ENCODE data around the gene MALRD1.

MALRD1 gene

GRCh38 chr10:19048489-19048888 is at the start of gene MALRD1:
TSS of gene MALRD1 (plus strand) at chr10:19048801. CDS start at chr10:19048939, 138 bp downstream.
- no peak for DNase-seq (ENCODE audit: low read depth in 2 of 2)

- DNase-seq (ENCODE audit: low read depth in 2 of 2), result no peak
Measured at GRCh38 chr10:19003341-19003740, 45.3 kb upstream of the MALRD1 start.

- no peak for DNase-seq (ENCODE audit: low read depth in 2 of 2)
Measured at GRCh38 chr10:19012111-19012510, 36.5 kb upstream of the MALRD1 start.

DNA sequence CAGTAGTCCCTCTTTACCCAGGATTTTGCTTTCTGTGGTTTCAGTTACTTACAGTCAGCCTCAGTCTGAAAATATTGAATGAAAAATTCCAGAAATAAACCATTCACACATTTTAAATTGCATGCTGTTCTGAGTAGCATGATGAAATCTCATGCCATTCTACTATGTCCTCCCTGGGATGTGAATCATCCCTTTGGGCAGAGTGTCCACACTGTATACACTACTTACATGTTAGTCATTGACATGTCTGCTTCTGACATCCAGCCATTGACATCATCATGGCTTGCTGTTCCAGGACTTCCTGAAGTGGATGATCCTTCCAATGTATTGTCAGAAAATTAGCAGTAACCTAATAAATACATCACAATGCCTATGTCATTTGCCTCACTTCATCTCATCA is 34.6 kb upstream of the MALRD1 start:
- DNase-seq (ENCODE audit: low read depth in 2 of 2), result no peak

GRCh38 chr10:19014498-19014897 is 34.1 kb upstream of the MALRD1 start:
- DNase-seq (ENCODE audit: low read depth in 2 of 2), result no peak

GRCh38 chr10:19017116-19017890 is 31.3 kb upstream of the MALRD1 start:
- no peak for DNase-seq (ENCODE audit: low read depth in 2 of 2)

DNA sequence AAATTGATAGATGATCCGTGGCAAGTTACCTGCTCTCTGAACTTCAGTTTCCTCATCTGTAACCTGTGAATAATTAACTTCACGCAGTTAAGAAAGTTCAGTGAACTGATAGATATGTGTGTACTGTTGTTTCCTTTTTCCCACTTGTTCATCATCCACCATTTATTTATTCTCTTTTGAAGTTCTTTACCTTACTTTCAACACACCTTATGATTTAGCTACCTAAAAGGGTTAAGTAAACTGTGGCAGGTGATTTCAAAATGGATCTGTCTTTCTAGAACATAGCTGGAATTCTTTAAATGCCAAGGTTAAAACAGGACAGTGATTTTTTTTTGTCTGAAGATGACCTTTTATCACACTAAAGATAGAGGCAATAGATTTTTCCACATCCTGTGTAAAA is 27.4 kb upstream of the MALRD1 start:
- DNase-seq (ENCODE audit: low read depth in 2 of 2), result no peak

DNA sequence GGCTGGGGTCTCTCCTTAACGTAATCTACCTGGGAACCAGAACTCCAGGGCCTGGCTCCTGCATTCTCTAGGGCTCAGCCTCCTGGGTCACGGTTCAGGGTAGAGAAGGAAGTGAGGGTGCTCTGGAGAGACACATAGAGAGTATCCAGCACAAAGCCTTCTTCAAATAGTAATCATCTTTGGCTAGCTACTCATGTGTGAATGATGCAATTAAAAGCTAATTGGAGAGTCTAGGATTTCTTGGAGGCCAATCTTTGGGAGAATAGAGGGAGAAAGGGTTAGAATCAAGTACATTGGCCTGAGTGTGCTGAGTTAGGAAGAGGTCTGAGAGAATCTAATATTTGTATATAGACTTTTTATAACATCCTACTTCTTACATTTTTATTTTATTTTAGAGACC is 24.0 kb upstream of the MALRD1 start:
- no peak for DNase-seq (ENCODE audit: low read depth in 2 of 2)

GRCh38 chr10:19031763-19032162 is 16.8 kb upstream of the MALRD1 start:
- DNase-seq (ENCODE audit: low read depth in 2 of 2), result no peak

DNA sequence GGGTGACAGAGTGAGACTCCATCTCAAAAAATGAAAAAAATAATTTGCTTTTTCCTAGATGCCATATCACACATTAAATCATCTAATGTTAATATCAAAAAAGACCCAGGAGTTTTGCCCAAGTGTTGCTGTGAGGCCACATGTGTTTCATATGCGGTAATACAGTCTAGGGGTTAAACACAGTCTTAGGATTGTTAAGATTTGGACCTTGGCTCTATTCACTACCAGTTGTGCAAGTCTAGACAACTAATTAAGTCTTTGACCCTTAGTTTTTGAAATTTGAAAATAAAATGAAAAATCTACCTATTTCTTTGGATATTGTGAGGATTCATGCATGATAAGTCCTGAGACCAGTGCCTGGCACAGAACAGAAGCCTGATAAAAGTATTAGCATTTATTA is 14.9 kb upstream of the MALRD1 start:
- no peak for DNase-seq (ENCODE audit: low read depth in 2 of 2)

GRCh38 chr10:19041171-19041570 is 7.4 kb upstream of the MALRD1 start:
- DNase-seq (ENCODE audit: low read depth in 2 of 2), result no peak

- no peak for DNase-seq (ENCODE audit: low read depth in 2 of 2)
Measured at GRCh38 chr10:19043431-19043830, 5.2 kb upstream of the MALRD1 start.

- no peak for DNase-seq (ENCODE audit: low read depth in 2 of 2)
Measured at GRCh38 chr10:19046679-19047078, 1.9 kb upstream of the MALRD1 start.

- no peak for DNase-seq (ENCODE audit: low read depth in 2 of 2)
Measured at GRCh38 chr10:19048891-19049290, 290 bp downstream of the MALRD1 start.

DNA sequence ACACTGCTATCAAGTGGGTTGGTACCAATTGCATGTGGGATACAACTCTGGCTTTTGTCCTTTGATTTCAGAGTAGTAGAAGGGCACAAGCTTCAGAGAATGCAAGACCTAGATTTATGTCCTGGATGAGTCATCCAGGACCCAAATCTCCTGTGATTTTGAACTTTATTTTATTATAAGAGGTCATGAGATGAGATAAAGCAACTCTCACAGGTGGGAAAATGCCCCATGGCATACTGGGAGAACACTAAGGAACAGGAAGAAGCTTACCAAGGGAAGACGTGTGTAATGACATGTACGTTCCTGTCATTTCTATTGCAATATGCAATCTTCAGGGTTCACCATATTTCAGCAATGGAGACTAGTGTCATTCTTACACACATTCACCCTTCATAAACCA is 966 bp downstream of the MALRD1 start:
- no peak for DNase-seq (ENCODE audit: low read depth in 2 of 2)

DNA sequence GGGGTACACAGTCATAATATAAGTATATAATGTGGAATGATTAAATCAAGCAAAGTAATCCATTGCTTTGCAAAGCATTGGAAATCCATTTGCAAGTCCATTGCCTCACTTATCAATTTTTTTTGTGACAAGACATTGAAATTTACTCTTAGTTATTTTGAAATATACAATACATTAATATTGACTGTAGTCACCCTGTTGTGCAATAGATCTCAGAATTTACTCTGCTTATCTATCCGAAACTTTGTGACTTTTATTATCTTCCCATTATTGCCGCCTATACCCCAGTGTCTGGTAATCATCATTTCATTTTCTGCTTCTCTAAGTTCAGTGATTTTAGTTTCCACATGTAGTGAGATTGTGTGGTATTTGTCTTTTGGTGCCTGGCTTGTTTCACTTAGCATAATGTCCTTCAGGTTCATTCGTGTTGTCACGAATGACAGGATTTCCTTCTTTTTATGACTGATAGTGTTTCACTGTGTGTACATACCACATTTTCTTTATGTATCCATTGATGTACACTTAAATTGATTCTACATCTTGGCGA is 5.8 kb downstream of the MALRD1 start:
- DNase-seq (ENCODE audit: low read depth in 2 of 2), result no peak

GRCh38 chr10:19058046-19058445 is 9.4 kb downstream of the MALRD1 start:
- no peak for DNase-seq (ENCODE audit: low read depth in 2 of 2)

DNA sequence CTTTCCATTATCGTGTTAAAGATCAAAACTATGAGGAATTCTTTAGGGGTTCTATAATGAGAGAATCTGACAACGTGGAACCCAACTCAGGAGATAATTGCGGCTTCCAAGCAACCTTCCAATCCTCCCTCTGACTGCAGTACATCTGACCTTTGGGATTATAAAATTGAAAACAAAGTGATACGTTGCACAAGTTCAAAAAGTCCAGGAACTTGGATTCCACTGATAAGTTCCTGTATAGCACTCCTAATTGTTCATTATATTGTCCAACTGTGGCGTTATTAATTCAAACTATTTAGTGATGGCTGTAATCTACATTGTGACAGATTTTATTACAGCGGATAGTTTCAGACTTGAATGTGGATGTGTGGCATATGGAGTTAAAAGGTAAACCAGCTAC is 15.4 kb downstream of the MALRD1 start:
- DNase-seq (ENCODE audit: low read depth in 2 of 2), result no peak

DNA sequence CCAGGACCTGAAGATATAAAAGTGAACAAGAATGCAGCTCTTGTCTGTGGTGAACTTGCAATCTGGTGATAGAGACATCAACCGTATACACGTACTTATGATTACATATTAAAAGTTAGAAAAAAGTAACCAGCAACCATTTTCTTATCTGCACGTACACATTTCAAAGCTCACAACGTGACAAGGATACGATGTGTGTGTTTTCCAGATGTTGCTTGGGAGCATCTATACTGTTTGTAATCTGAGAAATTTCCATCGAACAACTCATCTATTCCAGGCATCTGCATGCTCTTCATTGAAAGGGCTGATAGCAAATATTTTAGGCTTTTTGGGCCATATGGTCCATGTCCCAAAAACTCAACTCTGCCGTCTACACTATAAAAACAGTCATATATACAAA is 23.3 kb downstream of the MALRD1 start:
- no peak for DNase-seq (ENCODE audit: low read depth in 2 of 2)

DNA sequence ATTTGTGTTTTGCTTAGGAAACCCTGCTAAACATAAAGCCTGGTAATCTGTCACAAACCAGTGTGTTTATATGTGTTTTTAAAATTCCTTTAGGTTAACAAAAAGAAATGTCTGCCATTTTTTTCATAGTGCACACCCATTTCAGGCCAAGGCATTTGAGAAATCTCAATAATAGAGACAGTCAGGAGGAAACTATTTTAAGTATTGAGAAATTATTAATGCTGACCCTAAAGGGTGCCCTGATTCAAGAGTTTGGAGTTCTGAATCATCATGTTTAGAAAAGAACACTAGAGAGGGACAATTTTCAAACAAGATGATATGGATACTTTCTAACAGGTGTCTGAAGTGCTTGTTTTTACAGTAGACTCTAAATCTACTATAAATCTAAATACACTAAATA is 28.7 kb downstream of the MALRD1 start:
- DNase-seq (ENCODE audit: low read depth in 2 of 2), result no peak

- no peak for DNase-seq (ENCODE audit: low read depth in 2 of 2)
Measured at GRCh38 chr10:19096501-19097073, 48.0 kb downstream of the MALRD1 start.

DNA sequence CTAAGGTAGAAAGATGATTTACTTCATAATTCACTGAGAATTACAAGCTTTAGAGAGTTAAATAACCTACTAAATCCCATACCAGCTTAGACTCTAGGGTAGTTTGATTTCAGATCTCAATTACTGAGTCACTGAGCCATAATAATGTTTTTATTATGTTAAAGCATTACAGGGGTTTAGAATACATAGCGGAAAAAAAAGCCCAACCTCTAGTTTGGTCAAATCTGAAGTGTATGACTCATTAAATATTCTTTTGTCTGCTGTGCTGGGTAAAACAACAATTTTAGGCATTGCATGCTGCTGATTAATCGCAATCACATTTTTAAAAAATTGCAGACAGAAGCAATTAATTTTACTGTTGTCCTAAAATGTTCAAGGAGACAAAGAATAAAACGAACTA is 48.5 kb downstream of the MALRD1 start:
- DNase-seq (ENCODE audit: low read depth in 2 of 2), result no peak

GRCh38 chr10:19098803-19099202 is 50.2 kb downstream of the MALRD1 start:
- no peak for DNase-seq (ENCODE audit: low read depth in 2 of 2)
